Stomach (tissue), 9 donors: Measurements from ENCODE around the gene STK32C. TPM values are rescaled to one million over a fixed set of nuclear protein-coding genes. Genes with fewer than 3 reads are reported as not detected.

Source experiments
- DNase-seq, 2 donors: peaks; one replicate each; pipeline versions ENCODE4 v3.0.0 to v3.0.0-alpha.2; 2013 to 2019
- H3K27ac ChIP-seq, 5 donors: fragments of 200-600 bp in 4 of 5; sonication (generic) in 4 of 5; one replicate each; pipeline ENCODE4 v1.5.1; 2013 to 2019; ENCODE audit warnings: mild to moderate bottlenecking in 1 of 5, moderate library complexity in 1 of 5
- H3K27me3 ChIP-seq, 3 donors: fragments of 200-600 bp; sonication (generic); one replicate each; pipeline ENCODE4 v1.5.1; 2017 to 2019; ENCODE audit warnings: mixed run types in 1 of 3
- H3K36me3 ChIP-seq, 4 donors: fragments of 200-600 bp; sonication (generic); 1 replicate in 3 of 4; 2 replicates in 1 of 4; pipeline ENCODE4 v1.5.1; 2016 to 2019
- H3K4me1 ChIP-seq, 4 donors: fragments of 200-600 bp; sonication (generic); one replicate each; pipeline ENCODE4 v1.5.1; 2016 to 2019
- H3K4me3 ChIP-seq, 4 donors: fragments of 200-600 bp; sonication (generic) in 3 of 4; one replicate each; pipeline ENCODE4 v1.5.1; 2016 to 2019; ENCODE audit warnings: mild to moderate bottlenecking in 1 of 4
- H3K9me3 ChIP-seq, 4 donors: fragments of 200-600 bp; sonication (generic); one replicate each; pipeline ENCODE4 v1.5.1; 2016 to 2019
- EP300 ChIP-seq: sonication (generic); formaldehyde crosslinking; IDR thresholded peaks from one replicate; pipeline ENCODE4 v1.6.1; 2017; ENCODE audit warnings: antibody characterized with exemption
- POLR2A ChIP-seq, 4 donors: fragments of 450-650 bp; IDR thresholded peaks; one replicate each; pipeline ENCODE4 v1.6.1; 2016; ENCODE audit warnings: antibody characterized with exemption in 4 of 4, control low read depth in 2 of 4, mild to moderate bottlenecking in 1 of 4, moderate library complexity in 1 of 4
- POLR2AphosphoS5 ChIP-seq, 3 donors: sonication (generic); formaldehyde crosslinking; IDR thresholded peaks; one replicate each; pipeline ENCODE4 v1.6.1; 2016; ENCODE audit warnings: antibody characterized with exemption in 3 of 3
- WGBS, 5 donors: extraction: QIAGEN DNeasy Blood & Tissue Kit in 3 of 5; methylation state at CpG; one replicate each; pipeline versions ENCODE4 v1.1.5 to v1.1.7; 2013 to 2018; 5-methylcytosine and 5-hydroxymethylcytosine counted together
- intact Hi-C: fragments of 100-400 bp; cut with DNase I; formaldehyde crosslinking; loops from one replicate; pipeline ENCODE4 v1.15.1; 2023; ENCODE audit warnings: low total_unique reads
- polyA plus RNA-seq, 3 donors: library from polyadenylated mRNA; stranded (reverse); fragments of 200-250 nt; gene quantifications; one replicate each; pipeline ENCODE4 v1.2.3, GENCODE V29; 2013
- total RNA-seq, 5 donors: library from RNA; depleted of rRNA; stranded (reverse); fragments of >200 nt; gene quantifications; one replicate each; pipeline versions ENCODE4 v1.1.0 to v1.2.3, GENCODE V29; 2014 to 2016
- TF ChIP-seq, protein P1 (sequence below), 7 experiments: fragments of 450-650 bp in 4 of 7; fragments of 200-600 bp in 3 of 7; sonication (generic) in 3 of 7; IDR thresholded peaks; one replicate each; pipeline ENCODE4 v1.5.1; 2016 to 2019; ENCODE audit warnings: antibody characterized with exemption in 7 of 7, control low read depth in 2 of 7, mild to moderate bottlenecking in 1 of 7
- donor health status: healthy with polysubstance abuse.
- donor health status: Bipolar disorder and iron deficiency.
- donor health status: healthy.

STK32C gene
- total and polyA plus RNA-seq, 8 donors: 1.6 to 71.0 (median 7.9) TPM; not detected in 1

DNA sequence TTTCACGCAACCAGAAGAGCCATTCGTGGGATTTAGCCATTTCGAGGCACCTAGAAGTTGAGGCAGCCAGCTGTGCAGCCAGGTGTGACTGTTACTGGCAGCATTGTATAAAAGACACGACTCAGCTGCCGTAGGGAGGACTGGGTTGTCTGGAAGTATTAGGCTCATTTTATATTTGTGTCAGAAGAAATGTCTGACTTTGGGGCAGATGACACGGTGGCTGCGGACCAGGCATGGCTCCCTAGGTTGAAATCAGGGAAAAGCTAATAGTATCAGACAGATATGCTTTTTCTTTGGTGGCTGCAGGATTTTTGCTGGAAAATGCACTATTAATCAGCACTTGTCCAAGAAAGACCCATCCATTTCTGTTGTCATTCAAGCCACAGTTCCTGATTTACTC, 125.2 kb downstream of the STK32C start:
- WGBS, 5 donors: 82 to 89% (median 86%) methylated on average over 7 of the region's 7 CpGs
- DNase-seq: no peak
- TF ChIP-seq POLR2A (IDR thresholded peaks at IDR 0.05) (no peak), EP300 (no peak)
- Histone ChIP-seq H3K27me3 (peaks cover 14 to 78% (median 53%) of the 10 kb centered on the region in 3 donors), H3K27ac (no peak overlapping the region), H3K4me1 (peaks cover 21 to 24% (median 23%) of the 10 kb centered on the region in 4 donors), H3K36me3 (no peaks in the 10 kb centered on the region), H3K4me3 (no peak overlapping the region), H3K9me3 (no peaks in the 10 kb centered on the region)
- intact Hi-C loops: no loop called here

DNA sequence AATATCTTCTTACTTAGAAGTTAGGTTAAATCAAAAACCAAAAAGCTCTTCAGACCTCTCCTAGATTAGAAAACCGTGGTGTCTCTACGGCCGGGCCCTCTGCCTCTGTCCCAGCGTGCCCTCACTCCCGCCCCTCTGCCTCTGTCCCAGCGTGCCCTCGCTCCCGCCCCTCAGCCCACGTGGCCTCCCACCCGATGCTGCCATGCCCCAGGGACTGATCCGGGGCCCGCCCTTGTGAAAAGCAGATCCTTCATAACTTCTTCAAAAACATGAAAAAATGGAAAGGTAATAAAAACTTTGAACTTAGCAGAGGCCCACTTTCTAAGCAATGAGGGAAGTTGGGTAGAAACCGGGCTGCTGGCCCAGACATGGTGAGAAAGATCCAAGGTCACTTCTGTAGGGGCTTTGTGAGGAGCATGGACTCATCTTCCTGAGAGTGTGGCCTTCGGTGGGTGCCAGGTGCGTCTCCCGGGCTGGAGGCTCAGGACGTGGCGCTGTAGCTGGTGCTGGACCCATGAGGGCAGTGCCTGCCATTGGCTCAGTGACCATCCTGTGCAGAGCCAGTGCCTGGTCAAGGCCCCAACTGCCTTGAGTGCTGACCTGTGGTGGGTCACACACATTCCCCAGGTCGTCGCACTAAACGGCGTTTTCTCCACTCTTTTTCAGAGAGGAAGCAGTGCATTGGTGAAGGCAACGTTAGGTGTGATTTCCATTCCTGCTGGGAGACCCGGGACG, 125.9 kb downstream of the STK32C start:
- Histone ChIP-seq H3K27me3 (peaks cover 10 to 78% (median 48%) of the 10 kb centered on the region in 3 donors), H3K27ac (no peak overlapping the region)
- TF ChIP-seq POLR2A (IDR thresholded peaks at IDR 0.05) (no peak), POLR2AphosphoS5 (IDR thresholded peaks at IDR 0.05) (no peak), EP300 (no peak)
- TF ChIP-seq, protein P1, sequence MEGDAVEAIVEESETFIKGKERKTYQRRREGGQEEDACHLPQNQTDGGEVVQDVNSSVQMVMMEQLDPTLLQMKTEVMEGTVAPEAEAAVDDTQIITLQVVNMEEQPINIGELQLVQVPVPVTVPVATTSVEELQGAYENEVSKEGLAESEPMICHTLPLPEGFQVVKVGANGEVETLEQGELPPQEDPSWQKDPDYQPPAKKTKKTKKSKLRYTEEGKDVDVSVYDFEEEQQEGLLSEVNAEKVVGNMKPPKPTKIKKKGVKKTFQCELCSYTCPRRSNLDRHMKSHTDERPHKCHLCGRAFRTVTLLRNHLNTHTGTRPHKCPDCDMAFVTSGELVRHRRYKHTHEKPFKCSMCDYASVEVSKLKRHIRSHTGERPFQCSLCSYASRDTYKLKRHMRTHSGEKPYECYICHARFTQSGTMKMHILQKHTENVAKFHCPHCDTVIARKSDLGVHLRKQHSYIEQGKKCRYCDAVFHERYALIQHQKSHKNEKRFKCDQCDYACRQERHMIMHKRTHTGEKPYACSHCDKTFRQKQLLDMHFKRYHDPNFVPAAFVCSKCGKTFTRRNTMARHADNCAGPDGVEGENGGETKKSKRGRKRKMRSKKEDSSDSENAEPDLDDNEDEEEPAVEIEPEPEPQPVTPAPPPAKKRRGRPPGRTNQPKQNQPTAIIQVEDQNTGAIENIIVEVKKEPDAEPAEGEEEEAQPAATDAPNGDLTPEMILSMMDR (IDR thresholded peaks at IDR 0.05): no peak

DNA sequence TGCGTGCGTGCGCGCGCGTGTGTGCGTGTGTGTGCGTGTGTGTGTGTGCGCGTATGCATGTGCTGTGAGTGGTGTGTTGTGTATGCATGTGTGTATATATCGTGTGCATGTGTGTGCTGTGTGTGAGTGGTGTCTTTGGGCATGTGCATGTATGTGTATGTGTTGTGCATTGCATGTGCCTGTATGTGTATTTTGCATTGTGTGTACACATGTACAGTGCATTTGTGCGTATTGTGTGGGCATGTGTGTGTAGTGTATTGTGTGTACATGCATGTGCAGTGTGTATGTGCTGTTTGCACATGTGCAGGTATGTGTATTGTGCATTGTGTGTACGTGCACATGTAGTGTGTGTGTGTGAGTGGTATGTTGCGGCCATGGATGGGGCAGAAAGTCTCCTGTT, 127.0 kb downstream of the STK32C start:
- no peak overlapping the region for H3K4me3 ChIP-seq
- no peak for TF ChIP-seq POLR2A (IDR thresholded peaks at IDR 0.05)
- TF ChIP-seq POLR2AphosphoS5 (IDR thresholded peaks at IDR 0.05): no peak
- no peak for TF ChIP-seq EP300
- TF ChIP-seq, protein P1 (IDR thresholded peaks at IDR 0.05): no peak
- no peaks in the 10 kb centered on the region for H3K36me3 ChIP-seq
- no peaks in the 10 kb centered on the region for H3K9me3 ChIP-seq
- intact Hi-C loops: no loop called here
- peaks cover 4 to 14% (median 8%) of the 10 kb centered on the region in 4 donors for H3K4me1 ChIP-seq
- H3K27ac ChIP-seq: no peak overlapping the region
- WGBS, 5 donors: 48 to 74% (median 61%) methylated on average over 11 to 14 of the region's 14 CpGs
- H3K27me3 ChIP-seq: peaks cover 2 to 78% (median 47%) of the 10 kb centered on the region in 3 donors
- DNase-seq: no peak

More for the DNA sequence above, 125.9 kb downstream of the STK32C start:
- no peak for DNase-seq
- Histone ChIP-seq H3K9me3 (no peaks in the 10 kb centered on the region), H3K4me1 (peaks cover 14 to 17% (median 15%) of the 10 kb centered on the region in 4 donors), H3K4me3 (no peak overlapping the region), H3K36me3 (no peaks in the 10 kb centered on the region)
- intact Hi-C loops: no loop called here
- WGBS, 5 donors: 65 to 71% (median 70%) methylated on average over 24 to 25 of the region's 25 CpGs

DNA sequence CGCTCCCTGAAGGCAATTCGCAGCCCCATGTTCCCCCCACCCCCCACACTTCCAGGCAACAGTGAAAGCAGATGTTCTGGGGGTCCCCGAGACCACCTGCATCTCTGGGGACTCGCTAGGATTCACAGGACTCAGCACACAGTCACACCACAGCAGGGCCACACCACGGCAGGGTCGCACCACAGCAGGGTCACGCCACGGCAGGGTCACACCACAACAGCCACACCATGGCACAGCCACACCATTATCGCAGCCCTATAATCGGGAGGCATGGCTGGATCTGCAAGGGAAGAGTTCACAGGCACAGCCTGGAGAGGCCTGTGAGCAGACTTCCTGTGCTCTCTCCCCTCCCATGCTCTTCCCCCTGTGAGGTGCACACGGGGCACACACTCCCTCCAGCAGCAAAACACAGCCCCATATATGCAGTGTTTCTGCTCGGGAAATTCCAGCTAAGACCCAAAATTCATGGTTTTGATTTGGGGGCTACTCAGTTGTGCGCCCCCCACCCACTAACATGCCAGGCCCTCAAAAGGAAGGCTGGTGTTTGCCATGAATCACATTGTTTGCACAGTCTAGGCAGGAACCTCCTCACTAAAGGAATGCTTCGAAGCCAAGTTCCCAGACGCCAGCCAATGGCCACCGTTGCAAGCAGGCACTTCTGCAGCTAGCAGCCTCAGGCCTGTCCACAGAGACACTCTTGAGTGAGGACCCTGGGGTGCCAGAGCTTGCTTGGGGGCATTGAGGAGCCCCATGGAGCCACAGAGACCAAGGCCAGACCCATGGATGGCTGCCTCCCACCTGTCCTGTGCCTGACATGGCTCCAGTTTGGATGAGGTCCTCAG, 128.0 kb downstream of the STK32C start:
- 58 to 70% (median 63%) methylated on average over 7 to 16 of the region's 16 CpGs for WGBS, 5 donors
- intact Hi-C loops: no loop called here
- Histone ChIP-seq H3K27ac (no peak overlapping the region), H3K4me3 (no peak overlapping the region), H3K4me1 (peaks cover 0 to 9% (median 4%) of the 10 kb centered on the region in 4 donors), H3K27me3 (peaks cover 0 to 74% (median 37%) of the 10 kb centered on the region in 3 donors), H3K9me3 (no peaks in the 10 kb centered on the region), H3K36me3 (no peaks in the 10 kb centered on the region)
- TF ChIP-seq POLR2A (IDR thresholded peaks at IDR 0.05) (no peak), POLR2AphosphoS5 (IDR thresholded peaks at IDR 0.05) (no peak), EP300 (no peak)
- TF ChIP-seq, protein P1 (IDR thresholded peaks at IDR 0.05): no peak
- no peak for DNase-seq
